Measurements from ENCODE around the gene EIF2B1. TPM values are rescaled to one million over a fixed set of nuclear protein-coding genes. Genes with fewer than 3 reads are reported as not detected.

EIF2B1 gene
- total RNA-seq, 1 donor from 2014 or later = 72.2 TPM

DNA sequence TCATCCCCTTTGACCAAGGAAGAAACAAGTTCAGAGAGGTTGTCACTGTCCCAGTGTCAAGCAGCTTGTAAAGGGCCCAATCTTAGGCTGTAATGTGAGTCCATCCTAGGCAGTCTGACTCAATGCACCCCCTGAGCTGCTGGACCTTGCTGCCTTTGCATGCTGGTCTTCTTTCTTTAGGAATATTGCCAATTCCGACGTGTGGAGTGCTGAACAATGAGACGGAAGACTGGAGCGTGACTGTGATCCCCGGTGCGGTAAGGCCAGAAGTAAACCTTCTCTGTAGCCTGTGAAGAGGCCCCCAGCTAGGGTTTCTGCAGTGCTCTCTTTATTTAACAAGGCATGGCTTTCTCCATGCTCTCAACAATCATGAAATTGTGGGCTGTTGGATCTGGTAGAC lies 38.4 kb upstream of the EIF2B1 start:
- TF ChIP-seq, protein P1, sequence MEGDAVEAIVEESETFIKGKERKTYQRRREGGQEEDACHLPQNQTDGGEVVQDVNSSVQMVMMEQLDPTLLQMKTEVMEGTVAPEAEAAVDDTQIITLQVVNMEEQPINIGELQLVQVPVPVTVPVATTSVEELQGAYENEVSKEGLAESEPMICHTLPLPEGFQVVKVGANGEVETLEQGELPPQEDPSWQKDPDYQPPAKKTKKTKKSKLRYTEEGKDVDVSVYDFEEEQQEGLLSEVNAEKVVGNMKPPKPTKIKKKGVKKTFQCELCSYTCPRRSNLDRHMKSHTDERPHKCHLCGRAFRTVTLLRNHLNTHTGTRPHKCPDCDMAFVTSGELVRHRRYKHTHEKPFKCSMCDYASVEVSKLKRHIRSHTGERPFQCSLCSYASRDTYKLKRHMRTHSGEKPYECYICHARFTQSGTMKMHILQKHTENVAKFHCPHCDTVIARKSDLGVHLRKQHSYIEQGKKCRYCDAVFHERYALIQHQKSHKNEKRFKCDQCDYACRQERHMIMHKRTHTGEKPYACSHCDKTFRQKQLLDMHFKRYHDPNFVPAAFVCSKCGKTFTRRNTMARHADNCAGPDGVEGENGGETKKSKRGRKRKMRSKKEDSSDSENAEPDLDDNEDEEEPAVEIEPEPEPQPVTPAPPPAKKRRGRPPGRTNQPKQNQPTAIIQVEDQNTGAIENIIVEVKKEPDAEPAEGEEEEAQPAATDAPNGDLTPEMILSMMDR (IDR thresholded peaks at IDR 0.05) = no peak
- peak overlapping the region; percentile 76 to 88 for H3K4me3 ChIP-seq
- intact Hi-C loops (cut with DNase I) = loop anchor here (5.0 kb wide), 1 partner anchor 40 kb away; the partner anchor contains the start of gene ATP6V0A2
- no peaks in the 10 kb centered on the region for H3K9me3 ChIP-seq
- no peak for DNase-seq (ENCODE audit: low spot score in 2 of 2)
- peaks cover 6 to 13% of the 10 kb centered on the region in 2 donors for H3K4me1 ChIP-seq
- peaks cover 0 to 9% of the 10 kb centered on the region in 2 donors for H3K36me3 ChIP-seq
- H3K27me3 ChIP-seq = no peaks in the 10 kb centered on the region
- H3K27ac ChIP-seq = no peak overlapping the region

GRCh38 chr12:123670882-123671728 lies 37.6 kb upstream of the EIF2B1 start, which contains the start of gene TCTN2:
TCTN2 (plus strand) TSS chr12:123671113; CDS start chr12:123671241, 128 bp downstream.
- intact Hi-C loops (cut with DNase I) = loop anchor here (5.0 kb wide), 1 partner anchor 41 kb away; the partner anchor contains the start of gene ATP6V0A2
- peaks cover 0 to 6% of the 10 kb centered on the region in 2 donors for H3K36me3 ChIP-seq
- H3K4me3 ChIP-seq = peak within 1 kb of the TSS; percentile 76 to 88
- H3K9me3 ChIP-seq = no peaks in the 10 kb centered on the region
- DNase-seq (ENCODE audit: low spot score in 2 of 2) = peak; percentile 72 to 97
- peaks cover 6 to 13% of the 10 kb centered on the region in 2 donors for H3K4me1 ChIP-seq
- H3K27ac ChIP-seq = no peak within 1 kb of the TSS
- TF ChIP-seq, protein P1 (IDR thresholded peaks at IDR 0.05) = no peak
- no peaks in the 10 kb centered on the region for H3K27me3 ChIP-seq

- H3K9me3 ChIP-seq = no peaks in the 10 kb centered on the region
- no peak overlapping the region for H3K27ac ChIP-seq
- H3K36me3 ChIP-seq = no peaks in the 10 kb centered on the region
- peaks cover 6 to 13% of the 10 kb centered on the region in 2 donors for H3K4me1 ChIP-seq
- H3K27me3 ChIP-seq = no peaks in the 10 kb centered on the region
- H3K4me3 ChIP-seq = no peak overlapping the region
- TF ChIP-seq, protein P1 (IDR thresholded peaks at IDR 0.05) = no peak
- DNase-seq (ENCODE audit: low spot score in 2 of 2) = no peak
- intact Hi-C loops (cut with DNase I) = no loop called here
Measured at GRCh38 chr12:123667771-123668170, 34.3 kb upstream of the EIF2B1 start.

DNA sequence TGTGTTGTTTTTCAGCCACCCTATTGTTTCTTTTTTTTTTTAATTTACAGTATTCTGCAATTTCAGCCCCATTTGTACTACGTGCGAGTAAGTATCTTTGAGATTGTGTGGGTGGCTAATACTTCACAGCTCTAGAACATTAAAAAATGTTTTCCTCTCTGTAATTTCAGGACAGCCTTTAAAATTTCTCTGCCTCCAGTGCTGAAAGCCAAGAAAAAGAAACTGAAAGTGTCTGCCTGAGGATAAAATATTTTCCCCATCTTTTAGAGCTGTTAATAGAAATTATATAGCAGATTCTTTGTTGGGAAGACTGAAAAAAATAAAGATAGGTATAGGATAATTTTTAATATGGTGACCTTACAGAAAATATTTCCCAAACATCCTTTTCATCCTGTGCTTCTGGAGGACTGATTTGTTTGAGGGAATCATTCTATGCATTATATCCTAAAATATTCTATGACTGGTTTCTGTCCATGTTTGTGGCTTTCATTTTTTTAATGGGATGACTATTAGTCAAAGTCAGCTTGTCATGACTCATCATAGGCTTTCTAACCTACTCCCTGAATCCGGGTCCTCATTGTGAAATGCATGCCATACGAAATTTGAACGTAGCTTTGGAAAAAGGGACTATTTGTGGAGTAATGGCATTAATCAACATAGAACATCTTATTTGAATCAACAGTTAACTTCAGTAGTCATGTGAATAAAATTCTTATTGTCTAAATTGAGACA lies 26.7 kb upstream of the EIF2B1 start:
- Histone ChIP-seq H3K4me1 (no peaks in the 10 kb centered on the region), H3K27me3 (no peaks in the 10 kb centered on the region), H3K36me3 (peaks cover 16 to 27% of the 10 kb centered on the region in 2 donors), H3K9me3 (no peaks in the 10 kb centered on the region), H3K27ac (no peak overlapping the region), H3K4me3 (no peak overlapping the region)
- TF ChIP-seq, protein P1 (IDR thresholded peaks at IDR 0.05) = no peak
- intact Hi-C loops (cut with DNase I) = no loop called here
- no peak for DNase-seq (ENCODE audit: low spot score in 2 of 2)

GRCh38 chr12:123657211-123657610 lies 23.7 kb upstream of the EIF2B1 start:
- TF ChIP-seq, protein P1 (IDR thresholded peaks at IDR 0.05) = no peak
- DNase-seq (ENCODE audit: low spot score in 2 of 2) = no peak
- no peaks in the 10 kb centered on the region for H3K9me3 ChIP-seq

More at GRCh38 chr12:123657211-123657610, 23.7 kb upstream of the EIF2B1 start:
- Histone ChIP-seq H3K4me3 (no peak overlapping the region), H3K27me3 (no peaks in the 10 kb centered on the region), H3K27ac (no peak overlapping the region), H3K4me1 (no peaks in the 10 kb centered on the region), H3K36me3 (peaks cover 25 to 41% of the 10 kb centered on the region in 2 donors)
- intact Hi-C loops (cut with DNase I) = no loop called here
